NCI-H146 treated with DMSO at 0.1 percent for 48 hours (cell line): Measurements from ENCODE around the gene MBTPS1.
A peak's percentile ranks its signal among the peaks of the same experiment; 100 is the strongest.

Source experiments
- DNase-seq: peaks from one replicate; lab custom pipeline; 2025; ENCODE audit not compliant: unreplicated experiment; lab: John Stamatoyannopoulos, UW

The MBTPS1 gene

DNA sequence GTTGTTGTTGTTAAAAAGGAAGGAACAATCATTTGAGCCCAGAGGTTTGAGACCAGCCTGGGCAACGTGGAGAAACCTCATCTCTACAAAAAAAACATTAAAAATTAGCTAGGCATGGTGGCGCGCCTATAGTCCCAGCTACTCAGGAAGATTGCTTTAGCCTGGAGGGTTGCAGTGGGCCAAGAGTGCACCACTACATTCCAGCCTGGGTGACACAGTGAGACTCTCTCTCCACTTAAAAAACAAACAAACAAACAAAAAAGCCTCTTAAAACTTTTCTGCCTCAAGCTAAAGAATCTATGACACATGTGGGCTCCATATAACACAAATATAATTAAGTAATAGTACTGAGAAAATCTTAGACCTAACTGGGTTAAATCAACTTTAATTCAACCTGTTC is 12.5 kb downstream of the MBTPS1 start:
- DNase-seq, result no peak

DNA sequence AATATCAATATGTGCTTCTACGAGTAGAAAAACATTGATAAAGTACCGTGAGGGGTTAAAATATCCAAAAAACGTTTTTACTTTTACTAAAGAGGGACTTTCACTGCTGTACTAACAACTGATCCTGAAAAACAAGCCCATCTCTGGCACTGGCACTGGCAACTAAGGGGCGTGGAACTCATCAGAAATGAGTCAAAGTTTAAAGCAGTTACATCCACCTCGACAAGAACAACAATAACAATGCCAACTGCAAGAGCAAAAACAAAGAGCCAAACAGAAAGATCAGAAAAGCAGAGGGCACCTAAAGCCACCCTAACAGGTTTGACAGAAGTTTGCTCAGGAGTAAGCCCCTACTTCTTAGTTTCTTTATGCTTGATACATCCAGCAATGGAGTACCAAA is 13.1 kb downstream of the MBTPS1 start:
- DNase-seq, result no peak

DNA sequence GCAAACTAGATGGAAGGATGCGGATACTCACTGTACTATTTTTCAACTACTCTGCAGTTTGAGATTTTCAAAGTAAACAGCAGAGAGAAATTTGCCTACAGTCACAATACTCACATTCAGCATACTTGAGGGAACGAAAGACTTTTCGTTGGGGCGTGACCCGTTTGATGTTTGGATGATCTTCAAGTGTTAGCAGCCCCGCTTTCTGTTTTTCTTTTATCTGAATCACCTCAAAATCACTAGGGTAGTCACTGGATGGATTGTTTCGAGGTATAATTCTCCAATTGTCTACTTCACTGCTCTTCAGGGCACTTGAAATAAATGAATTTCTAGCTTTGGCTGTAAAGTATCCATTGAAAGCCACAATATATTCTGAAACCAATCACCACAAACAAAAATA is 17.8 kb downstream of the MBTPS1 start:
- no peak for DNase-seq

DNA sequence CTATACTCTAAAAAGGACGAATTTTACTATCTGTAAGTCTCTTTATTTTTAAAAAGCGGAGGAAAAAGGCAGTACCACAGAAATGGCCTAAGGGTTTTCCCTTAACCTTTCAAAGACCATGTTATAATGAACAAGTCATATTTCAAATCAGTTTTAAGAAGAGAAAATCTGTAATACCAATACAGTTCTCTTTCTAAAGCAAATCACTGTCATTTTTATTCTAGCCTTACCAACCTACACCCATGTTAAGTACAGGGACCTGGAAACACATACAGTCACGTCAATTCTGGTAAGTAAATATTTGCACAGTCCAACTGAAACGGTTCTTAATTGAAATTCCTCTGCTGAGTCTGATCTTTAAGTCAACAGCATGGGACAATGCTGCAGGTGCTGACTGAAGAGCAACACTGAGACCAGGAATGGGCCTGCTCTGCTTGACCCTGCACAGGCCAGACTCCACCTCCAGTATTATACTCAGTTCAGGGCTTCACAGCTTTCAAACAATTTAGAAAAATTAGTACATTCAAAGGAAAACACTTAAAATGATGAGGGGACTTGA is 20.2 kb downstream of the MBTPS1 start:
- DNase-seq, result peak; percentile 81

DNA sequence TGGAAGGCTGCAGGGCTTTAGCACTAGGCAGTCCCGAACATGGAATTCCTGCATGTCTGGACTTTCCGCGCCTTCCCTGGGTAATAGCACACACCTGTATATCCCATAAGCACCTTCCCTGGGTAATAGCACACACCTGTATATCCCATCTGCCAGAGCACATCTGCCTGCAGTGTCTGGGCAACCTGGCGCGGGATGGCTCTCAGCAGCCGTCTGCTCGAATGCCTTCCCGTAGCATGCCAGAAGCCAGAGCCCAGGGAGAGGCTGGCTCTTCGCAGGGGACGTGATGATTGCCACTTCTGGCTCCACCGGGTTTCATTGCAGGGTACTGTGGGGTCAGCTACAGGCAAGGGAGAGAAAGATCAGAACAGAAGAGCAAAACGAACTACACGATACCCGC is 21.3 kb downstream of the MBTPS1 start:
- no peak for DNase-seq

DNA sequence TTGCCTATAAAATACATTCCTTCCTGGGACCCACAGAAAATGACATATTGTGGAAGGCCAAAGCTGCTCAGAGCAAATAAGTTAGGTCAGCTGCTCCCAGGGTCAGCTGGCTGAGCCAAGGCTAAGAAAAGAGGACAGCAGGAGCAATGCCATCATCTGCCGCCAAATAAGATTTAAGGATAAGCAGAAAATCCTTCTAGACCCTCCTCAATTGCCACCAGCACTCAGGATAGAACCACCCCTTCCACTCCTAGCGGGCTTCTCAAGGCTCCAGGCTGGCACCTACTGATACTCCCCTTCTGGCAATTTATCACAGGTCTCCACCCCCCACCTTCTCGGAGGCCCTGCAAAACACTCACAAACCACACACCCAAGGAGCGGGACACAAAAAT is 22.9 kb downstream of the MBTPS1 start:
- no peak for DNase-seq

DNA sequence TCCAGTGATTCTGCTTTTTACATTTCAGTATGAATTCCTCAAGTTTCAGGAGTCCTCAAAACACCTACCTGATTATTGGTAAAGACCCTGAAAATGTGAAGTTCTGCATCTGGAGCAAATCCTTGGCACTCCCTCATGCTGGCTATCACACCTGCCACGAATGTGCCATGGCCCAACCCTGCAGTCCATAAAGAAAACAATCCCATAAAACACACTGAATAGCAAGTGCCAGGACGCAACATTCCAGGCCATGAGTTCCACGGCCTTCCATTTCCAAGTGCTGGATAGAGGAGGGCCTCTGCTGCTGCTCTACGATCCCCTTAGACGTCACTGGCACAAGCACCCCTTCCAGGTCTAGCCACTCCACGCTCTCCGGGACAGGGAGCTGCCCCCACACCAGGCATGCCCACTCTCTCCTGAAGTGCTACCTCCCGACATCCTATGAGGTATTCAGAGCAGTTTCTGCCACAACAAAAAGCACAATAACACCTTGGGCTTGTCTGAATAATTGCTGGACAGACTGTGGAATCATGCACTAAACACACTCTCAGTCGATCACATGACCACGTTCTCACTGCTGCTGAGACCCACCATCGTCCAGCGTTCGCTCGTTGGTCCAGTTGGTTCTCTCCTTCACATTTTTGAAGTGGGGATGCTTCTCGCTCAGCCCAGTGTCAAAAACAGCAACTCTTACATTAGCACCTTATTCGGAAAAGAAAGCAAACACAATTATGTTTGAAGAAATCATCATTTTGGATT is 23.4 kb downstream of the MBTPS1 start:
- no peak for DNase-seq

DNA sequence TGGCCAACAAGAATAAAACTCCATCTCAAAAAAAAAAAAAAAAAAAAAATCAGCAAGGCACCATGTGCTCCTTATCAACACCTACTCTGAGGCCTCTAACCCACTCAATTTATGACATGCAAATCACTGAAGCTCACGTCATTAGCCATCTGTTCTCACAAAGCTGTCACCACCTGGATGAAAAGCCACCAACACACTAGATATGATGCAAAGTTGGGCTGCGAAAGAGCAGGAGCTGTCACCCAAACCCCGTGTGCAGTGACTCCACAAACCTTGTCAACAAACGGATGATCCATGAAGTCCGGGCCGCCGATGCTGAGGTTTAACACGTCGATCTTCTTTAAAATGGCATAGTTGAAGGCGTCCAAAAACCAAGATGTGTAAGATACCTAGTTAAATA is 25.3 kb downstream of the MBTPS1 start:
- DNase-seq, result no peak

DNA sequence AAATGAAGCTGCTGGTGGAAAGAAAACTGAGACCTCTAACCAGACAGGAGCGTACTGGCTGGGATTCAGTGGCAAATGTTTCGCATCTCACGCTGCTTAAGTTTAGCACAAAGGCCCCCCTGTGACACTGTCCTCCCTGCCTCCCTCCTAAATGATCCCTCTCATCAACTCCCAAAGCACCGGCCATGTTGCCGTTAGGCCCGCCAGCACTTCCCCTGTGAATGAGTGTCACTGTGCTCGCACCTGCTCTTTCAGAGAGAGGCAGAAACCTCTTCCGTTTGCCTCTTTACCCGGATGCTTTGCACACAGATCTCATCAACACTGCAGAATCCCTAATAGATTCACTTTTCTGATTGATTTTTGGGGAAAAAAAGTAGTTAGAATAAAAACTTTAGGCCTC is 26.5 kb downstream of the MBTPS1 start:
- DNase-seq, result no peak

DNA sequence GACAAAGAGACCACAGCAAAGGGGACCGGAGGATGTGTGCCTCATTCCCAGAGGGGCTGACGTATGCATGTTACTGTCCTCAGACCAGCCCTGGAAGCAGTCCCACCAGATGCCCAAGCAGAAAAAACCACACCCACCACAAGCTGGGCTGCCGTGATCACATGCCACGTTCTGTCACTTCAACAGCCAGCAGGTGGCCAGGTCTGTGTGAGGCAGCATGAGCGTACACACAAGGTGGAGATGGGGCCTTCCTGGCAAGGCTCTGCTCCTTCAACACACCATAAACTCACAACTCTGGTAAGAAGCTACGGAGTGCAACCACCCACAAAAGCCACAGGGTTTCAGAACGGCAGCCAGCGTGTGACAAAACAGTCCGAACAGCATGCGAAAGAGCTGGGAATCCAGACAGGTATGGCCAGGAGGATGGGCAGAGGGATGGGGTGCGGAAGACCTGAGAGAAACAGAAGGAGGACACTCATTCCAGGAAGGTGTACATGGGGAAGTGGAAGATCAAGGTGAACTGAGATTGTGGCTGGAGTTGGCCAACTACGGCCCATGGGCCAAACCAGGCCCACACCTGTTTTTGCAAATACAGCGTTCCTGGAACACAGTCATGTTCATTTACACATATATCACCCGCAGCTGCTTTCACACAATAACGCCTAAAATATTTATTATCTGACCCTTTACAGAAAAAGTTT is 27.9 kb downstream of the MBTPS1 start:
- DNase-seq, result no peak

DNA sequence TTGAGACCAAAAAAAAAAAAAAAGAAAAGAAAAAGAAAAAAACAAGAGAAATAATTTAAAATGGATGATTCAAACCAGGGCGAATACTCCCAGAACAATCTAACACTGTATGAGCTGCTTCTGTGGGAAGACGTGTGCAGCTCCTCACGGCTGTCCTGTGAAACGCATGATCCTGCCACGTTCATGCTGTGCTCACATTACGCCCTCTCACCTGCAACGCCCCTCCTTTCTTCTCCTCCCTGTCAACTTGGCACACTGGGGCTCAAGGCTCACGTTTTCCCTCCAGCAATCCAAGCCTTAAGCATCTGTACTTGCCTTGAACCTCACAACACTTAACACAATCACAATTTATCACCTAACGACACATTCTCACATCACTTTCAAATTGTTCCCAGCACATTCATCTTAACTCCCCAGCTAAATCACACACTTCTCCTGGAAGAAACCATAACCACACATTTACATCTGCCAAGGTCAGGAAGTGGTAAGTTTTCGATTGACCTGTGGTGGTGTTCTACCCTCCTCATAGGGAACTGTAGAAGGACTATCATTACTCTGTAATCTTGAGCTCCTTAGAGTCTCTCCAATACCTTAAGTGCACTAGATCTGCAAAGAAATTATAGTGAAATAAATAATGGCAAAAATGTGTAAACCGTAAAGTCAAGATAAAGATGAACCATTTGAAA is 29.1 kb downstream of the MBTPS1 start:
- DNase-seq, result no peak

DNA sequence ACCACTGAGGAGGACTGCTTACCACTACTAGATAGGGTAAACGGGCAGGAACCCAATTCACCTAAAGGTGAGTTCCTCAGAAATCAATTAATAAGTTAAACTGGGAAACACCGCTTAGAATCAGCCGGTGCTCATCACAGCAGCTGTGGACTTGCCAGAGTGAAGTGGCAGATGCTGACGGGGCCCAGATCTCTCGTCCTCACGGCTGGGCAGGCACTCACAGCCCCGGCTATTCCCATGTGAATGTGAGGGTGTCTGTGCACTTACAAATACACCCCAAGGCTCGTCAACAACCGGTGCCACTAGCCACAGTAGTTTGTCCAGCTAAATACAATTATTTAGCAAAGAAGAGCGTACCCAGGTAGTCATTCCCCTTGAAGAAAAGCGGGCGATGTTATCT is 29.7 kb downstream of the MBTPS1 start:
- no peak for DNase-seq

DNA sequence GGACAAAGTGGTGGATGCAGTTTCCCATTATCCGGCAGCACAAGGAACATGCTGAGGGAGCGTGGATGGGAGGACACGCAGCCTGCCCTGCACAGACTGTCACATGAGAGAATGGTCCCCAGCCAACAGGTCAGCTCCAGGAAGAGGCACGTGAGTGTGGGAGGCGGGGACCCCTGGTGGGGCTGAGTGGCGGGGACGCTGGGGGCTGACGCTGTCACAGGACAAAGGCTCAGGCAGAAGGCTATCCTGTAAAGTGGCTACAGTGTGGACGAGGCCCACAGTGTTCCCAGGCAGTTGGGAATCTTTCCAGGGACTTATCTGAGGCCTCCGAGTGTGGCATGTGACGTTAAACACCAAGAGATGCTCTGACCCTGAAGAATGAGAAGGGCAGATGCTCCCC is 30.4 kb downstream of the MBTPS1 start:
- DNase-seq, result no peak

DNA sequence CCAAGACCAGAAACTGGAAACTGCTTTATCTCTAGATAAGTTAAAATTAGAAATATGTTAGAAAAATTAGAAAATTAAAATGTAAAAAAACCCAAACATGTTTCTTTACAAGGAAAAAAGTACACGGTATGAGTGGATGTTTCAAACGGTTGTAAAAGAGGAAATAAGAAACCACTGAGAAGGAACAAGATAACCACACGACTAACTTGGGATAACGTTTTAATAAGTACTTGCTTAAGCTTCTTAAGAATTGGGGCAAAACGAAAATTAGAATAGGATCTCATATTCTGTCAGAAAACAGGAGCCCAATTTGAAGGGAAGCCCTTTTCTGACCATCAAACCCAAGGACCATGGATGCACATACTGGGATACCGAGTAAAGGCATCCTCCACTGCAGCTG is 31.0 kb downstream of the MBTPS1 start:
- no peak for DNase-seq

DNA sequence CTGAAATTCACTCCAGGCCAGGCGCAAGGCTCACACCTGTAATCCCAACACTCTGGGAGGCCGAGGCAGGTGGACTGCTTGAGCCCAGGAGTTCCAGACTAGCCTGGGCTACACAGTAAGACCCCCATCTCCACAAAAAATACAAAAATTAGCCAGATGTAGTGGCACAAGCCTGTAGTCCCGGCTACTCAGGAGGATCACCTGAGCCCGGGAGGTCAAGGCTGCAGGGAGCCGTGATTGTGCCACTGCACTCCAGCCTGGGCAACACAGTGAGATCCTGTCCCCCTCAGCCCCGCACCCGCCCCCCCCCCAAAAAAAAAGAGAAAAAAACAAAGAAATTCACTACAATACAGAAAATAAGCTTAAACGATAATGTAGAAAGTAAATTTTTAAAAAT is 31.5 kb downstream of the MBTPS1 start:
- no peak for DNase-seq

DNA sequence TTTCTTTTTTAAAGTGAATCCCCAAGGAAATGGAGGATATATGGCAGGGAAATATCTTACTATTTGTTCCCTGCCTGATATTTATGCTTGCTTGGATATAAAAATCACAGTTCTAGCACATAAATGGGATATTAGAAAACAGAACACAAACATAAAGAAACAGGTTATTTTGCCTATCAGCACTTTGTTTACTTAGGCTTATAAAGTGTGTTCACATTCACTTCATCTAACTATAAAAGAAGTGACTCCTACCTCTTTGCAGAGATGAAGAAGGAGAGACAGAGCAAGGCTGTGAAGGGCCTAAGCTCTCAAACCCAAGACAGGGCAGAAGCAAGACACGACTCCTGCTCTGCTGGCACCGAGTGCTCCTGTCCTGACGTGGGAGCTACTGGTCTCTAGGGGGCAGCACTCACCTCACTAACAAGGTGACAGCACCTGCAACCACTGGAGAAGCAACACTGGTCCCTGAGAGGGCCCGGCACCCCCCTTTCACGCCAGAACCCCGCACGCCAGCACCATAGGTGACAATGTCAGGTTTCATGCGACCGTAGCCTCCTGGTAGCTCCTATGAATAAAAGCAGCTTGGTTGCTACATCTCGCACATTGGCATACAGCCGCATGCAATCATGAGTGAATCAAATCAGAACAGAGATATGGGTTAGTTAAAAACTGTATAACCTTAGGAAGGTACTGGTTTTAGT is 32.0 kb downstream of the MBTPS1 start:
- peak; percentile 16 for DNase-seq

DNA sequence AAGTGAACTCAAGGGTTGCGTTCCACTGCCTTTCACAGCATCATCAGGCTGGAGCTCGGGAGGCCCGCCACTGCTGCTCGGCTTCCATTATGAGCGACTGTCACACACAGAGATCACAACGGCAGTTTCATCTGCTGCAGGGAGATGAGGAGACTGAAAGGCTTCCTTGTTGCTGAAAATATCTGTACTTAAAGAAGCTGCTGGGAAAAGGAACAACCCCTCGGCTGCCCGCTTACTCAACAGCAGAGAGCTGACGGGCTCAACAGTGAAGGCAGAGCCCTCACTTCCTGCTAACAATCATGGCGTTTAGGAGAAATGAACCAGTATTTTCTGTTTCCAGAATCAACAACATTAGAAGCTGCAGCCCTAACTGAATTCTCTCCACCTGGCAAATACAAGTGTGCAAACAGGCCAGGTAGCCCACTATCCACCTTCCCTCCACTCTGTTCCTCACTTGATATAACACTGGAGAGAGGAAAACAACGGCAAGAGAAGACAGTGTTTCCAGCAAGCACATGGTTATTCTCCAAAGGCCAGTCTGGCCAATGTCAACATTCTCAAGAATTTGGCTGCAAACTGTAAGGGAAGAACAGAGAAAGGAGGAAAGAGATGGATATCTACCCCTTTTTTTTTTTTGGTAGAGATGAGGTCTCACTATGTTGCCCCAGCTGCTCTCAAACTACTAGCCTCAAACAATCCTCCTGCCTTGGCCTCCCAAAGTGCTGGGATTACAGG is 33.7 kb downstream of the MBTPS1 start:
- DNase-seq, result no peak

DNA sequence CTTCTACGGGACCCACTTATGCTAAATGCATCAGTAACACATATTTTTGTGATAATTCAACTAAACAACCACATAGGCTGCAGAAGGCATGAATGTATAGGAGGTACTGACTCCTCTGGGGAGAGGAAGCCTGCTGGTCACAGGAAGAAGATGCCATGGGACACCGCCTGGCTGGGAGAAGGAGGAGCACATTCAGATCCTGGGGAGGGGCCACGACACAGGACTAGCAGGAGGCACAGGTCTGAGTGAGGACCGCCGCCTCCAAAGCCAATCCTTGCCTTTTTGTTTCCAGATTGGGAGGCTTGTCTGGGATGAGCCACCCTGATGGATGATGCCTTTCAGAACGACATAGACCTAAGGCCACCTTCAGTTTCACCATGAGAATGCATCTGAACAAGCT is 34.6 kb downstream of the MBTPS1 start:
- no peak for DNase-seq

DNA sequence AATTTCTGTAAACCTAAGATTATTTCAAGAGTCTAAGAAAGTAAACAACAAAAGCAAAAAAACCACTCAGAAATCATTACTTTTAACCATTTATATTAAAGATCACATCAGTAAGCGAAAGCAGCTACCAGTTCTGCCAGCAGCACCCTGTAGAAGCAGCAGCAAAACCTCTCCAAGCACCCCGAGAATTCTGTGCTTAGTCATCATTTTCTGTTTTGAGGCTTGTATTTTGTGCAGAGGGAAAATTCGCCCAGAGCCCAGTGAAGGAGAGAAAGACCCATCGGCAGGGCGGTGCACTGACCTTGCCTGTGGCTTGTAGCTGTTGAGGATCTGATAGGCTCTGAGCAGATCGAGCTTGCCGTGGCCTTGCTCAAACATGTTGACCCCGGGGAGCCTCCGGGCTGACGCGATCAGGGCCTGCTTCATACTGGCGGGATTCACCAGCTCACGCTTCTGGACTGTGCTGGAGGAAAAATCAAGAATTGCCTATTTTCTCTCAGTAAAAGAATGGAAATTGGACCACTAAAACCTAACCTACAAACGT is 35.2 kb downstream of the MBTPS1 start:
- no peak for DNase-seq

DNA sequence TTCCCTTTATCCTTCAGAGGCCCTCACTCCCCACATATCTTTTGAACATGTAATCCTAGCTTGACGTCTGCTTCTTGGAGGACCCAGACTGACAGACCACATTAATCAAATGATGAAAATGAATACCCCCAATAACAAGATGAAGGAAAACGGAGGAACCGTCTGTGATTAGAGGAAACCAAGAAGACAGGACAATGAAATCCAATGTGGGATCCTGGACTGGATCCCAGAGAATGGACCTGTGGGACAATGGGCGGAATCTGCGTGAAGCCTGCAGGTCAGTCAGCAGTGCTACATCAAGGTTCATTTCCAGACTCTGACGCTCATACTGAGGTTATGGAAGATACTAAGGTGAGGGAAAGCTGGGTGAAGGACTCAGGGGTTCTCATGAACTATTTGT is 35.9 kb downstream of the MBTPS1 start:
- DNase-seq, result no peak
